ENCODE measurements around the gene GFRA1. TPM values are rescaled to one million over a fixed set of nuclear protein-coding genes. Genes with fewer than 3 reads are reported as not detected.

Gene GFRA1
- total and polyA plus RNA-seq, 5 donors: 2.7 to 8.3 (median 6.8) TPM

DNA sequence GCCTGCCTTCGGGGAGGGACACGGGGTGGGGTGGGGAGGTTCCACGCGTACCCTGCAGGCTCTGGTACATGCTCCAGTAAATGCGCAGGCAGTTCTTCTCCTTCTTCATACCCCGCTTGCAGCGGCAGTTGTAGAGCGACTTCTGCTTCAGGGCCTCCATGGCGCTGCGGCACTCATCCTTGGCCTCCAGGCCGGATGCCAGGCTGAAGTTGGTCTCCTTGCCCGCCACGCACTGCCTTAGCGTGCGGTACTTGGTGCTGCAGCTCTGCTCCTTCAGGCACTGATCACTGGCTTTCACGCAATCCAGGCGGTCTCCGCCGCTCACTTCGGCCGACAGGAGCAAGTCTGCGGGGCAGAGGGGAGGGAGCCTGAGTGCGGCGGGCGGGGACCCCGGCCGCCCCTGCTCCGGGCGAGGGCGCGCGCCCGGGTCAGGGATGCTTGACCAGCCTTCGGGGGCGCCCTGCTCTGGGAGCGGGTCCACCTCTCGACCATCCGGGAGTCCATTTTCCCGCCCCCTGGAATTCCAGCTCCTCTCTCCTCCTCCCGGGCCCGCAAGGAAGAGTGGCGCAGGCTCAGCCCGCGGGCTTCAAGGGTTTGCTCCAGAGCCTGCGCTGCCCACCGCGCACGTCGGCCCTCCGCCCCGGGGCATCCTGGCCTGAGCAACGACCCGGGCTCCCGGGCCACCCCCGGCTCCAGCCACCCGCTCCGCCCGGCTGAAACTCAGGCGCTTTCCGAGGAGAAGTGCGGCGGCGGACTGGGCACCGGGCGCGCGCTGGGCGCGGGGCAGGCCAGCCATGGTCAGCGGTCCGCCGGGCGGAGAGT is 2.0 kb downstream of the GFRA1 start:
- intact Hi-C loops (cut with DNase I): loop anchor here in 1 of 4 donors (10.0 kb wide), 1 partner anchor 326 kb away; no protein-coding TSS in a partner anchor
- Histone ChIP-seq H3K27ac (ENCODE audit: low read length) (no peak overlapping the region), H3K4me1 (ENCODE audit: control insufficient read depth, insufficient read depth, low read length) (no peaks in the 10 kb centered on the region), H3K27me3 (ENCODE audit: control insufficient read depth, insufficient read depth) (no peaks in the 10 kb centered on the region), H3K9me3 (ENCODE audit: control insufficient read depth, low read length) (no peaks in the 10 kb centered on the region), H3K4me3 (ENCODE audit: low read length) (peak overlapping the region; percentile 75)
- ATAC-seq (peak; percentile 44 to 46), DNase-seq (peak in 2 of 3 donors; percentile 72 to 81)
- whole genome bisulfite sequencing: 15% methylated on average over 73 of the region's 73 CpGs

DNA sequence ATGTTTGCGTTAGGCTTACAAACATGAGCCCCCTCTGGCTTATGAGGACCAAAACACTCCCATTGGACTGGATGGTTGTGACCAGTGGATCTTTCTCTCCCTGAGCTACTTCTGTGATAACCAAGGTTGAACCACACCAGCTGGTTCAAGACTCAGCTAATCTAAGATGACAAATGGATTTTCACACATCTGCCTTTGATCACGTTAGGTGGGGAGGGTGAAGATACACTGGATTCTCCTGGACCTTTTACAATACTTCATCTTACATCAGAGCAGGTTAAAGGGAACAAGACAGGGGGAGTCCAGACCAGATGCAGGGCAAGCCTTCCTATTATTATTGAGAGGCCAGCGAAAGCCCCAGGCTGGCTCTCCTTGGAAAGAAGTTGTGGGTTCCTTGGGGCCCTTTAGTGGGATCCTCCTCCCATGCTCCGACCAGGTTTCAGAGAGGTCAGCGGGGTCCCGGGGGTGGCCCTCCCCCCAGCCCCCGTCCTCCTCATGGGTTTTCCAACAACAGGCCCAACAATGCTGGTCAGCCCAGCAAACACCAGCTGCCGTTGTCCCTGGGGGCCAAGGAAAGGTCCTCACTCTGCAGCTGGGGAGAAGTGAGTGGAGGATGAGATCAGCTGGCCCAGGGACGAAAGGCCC is 2.8 kb downstream of the GFRA1 start:
- H3K4me1 ChIP-seq (ENCODE audit: control insufficient read depth, insufficient read depth, low read length): no peaks in the 10 kb centered on the region
- DNase-seq (peak in 1 of 3 donors; percentile 51), ATAC-seq (no peak)
- H3K27ac ChIP-seq (ENCODE audit: low read length): no peak overlapping the region
- no peaks in the 10 kb centered on the region for H3K9me3 ChIP-seq (ENCODE audit: control insufficient read depth, low read length)
- no peak overlapping the region for H3K4me3 ChIP-seq (ENCODE audit: low read length)
- 56% methylated on average over 9 of the region's 9 CpGs for WGBS
- no peaks in the 10 kb centered on the region for H3K27me3 ChIP-seq (ENCODE audit: control insufficient read depth, insufficient read depth)
- intact Hi-C loops (cut with DNase I): loop anchor here in 1 of 4 donors (10.0 kb wide), 1 partner anchor 325 kb away; no protein-coding TSS in a partner anchor

GRCh38 chr10:116269619-116270018 is 3.4 kb downstream of the GFRA1 start:
- no peak overlapping the region for H3K4me3 ChIP-seq (ENCODE audit: low read length)
- intact Hi-C loops (cut with DNase I): loop anchor here in 1 of 4 donors (10.0 kb wide), 1 partner anchor 325 kb away; no protein-coding TSS in a partner anchor
- DNase-seq: peak in 2 of 3 donors; percentile 57 to 72

GRCh38 chr10:116268976-116269375 is 4.0 kb downstream of the GFRA1 start:
- Histone ChIP-seq H3K27ac (ENCODE audit: low read length) (no peak overlapping the region), H3K4me1 (ENCODE audit: control insufficient read depth, insufficient read depth, low read length) (no peaks in the 10 kb centered on the region), H3K4me3 (ENCODE audit: low read length) (no peak overlapping the region), H3K27me3 (ENCODE audit: control insufficient read depth, insufficient read depth) (no peaks in the 10 kb centered on the region), H3K9me3 (ENCODE audit: control insufficient read depth, low read length) (no peaks in the 10 kb centered on the region)
- intact Hi-C loops (cut with DNase I): no loop called here
- 50% methylated on average over 3 of the region's 3 CpGs for WGBS
- DNase-seq (no peak), ATAC-seq (no peak)

More at GRCh38 chr10:116269619-116270018, 3.4 kb downstream of the GFRA1 start:
- H3K9me3 ChIP-seq (ENCODE audit: control insufficient read depth, low read length): no peaks in the 10 kb centered on the region
- WGBS: 59% methylated on average over 6 of the region's 6 CpGs
- no peak for ATAC-seq
- no peaks in the 10 kb centered on the region for H3K4me1 ChIP-seq (ENCODE audit: control insufficient read depth, insufficient read depth, low read length)
- no peak overlapping the region for H3K27ac ChIP-seq (ENCODE audit: low read length)
- H3K27me3 ChIP-seq (ENCODE audit: control insufficient read depth, insufficient read depth): no peaks in the 10 kb centered on the region

DNA sequence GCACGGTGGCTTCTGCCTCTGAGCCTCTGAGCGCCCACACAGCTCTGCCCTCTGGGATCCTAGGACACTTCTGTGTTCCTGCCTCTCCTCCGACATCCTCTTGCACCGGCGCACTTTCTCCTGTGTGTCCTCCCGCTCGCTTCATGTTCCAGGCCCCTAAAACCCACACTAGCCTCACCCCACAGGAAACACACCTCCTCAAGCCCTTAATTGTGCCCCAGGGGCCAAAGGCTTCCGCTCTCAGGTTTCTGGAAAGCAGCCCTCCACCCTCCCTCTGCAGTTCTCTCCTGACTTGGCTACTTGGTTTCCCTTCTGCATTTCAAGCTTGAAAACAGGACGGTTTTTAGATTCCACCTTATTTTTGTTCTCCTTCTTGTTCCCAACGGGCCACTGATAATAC is 7.3 kb downstream of the GFRA1 start:
- ATAC-seq: no peak
- H3K4me1 ChIP-seq (ENCODE audit: control insufficient read depth, insufficient read depth, low read length): no peaks in the 10 kb centered on the region
- intact Hi-C loops (cut with DNase I): no loop called here
- 75% methylated on average over 10 of the region's 10 CpGs for WGBS
- H3K27ac ChIP-seq (ENCODE audit: low read length): no peak overlapping the region
- no peaks in the 10 kb centered on the region for H3K27me3 ChIP-seq (ENCODE audit: control insufficient read depth, insufficient read depth)
- DNase-seq: no peak
- H3K4me3 ChIP-seq (ENCODE audit: low read length): no peak overlapping the region
- no peaks in the 10 kb centered on the region for H3K9me3 ChIP-seq (ENCODE audit: control insufficient read depth, low read length)

- no peaks in the 10 kb centered on the region for H3K27me3 ChIP-seq (ENCODE audit: control insufficient read depth, insufficient read depth)
- 84% methylated on average over 7 of the region's 7 CpGs for WGBS
These were observed 8.9 kb downstream of the GFRA1 start for GRCh38 chr10:116263870-116264655.

GRCh38 chr10:116262678-116263077 is 10.3 kb downstream of the GFRA1 start:
- no peak for ATAC-seq
- intact Hi-C loops (cut with DNase I): no loop called here
- DNase-seq: no peak
- H3K27ac ChIP-seq (ENCODE audit: low read length): no peak overlapping the region
- no peaks in the 10 kb centered on the region for H3K4me1 ChIP-seq (ENCODE audit: control insufficient read depth, insufficient read depth, low read length)
- no peaks in the 10 kb centered on the region for H3K27me3 ChIP-seq (ENCODE audit: control insufficient read depth, insufficient read depth)
- WGBS: 89% methylated on average over 3 of the region's 3 CpGs
- no peaks in the 10 kb centered on the region for H3K9me3 ChIP-seq (ENCODE audit: control insufficient read depth, low read length)
- H3K4me3 ChIP-seq (ENCODE audit: low read length): no peak overlapping the region

More at GRCh38 chr10:116263870-116264655, 8.9 kb downstream of the GFRA1 start:
- no peaks in the 10 kb centered on the region for H3K4me1 ChIP-seq (ENCODE audit: control insufficient read depth, insufficient read depth, low read length)
- no peak for ATAC-seq
- no peaks in the 10 kb centered on the region for H3K9me3 ChIP-seq (ENCODE audit: control insufficient read depth, low read length)
- no peak for DNase-seq
- intact Hi-C loops (cut with DNase I): no loop called here
- no peak overlapping the region for H3K4me3 ChIP-seq (ENCODE audit: low read length)
- no peak overlapping the region for H3K27ac ChIP-seq (ENCODE audit: low read length)

DNA sequence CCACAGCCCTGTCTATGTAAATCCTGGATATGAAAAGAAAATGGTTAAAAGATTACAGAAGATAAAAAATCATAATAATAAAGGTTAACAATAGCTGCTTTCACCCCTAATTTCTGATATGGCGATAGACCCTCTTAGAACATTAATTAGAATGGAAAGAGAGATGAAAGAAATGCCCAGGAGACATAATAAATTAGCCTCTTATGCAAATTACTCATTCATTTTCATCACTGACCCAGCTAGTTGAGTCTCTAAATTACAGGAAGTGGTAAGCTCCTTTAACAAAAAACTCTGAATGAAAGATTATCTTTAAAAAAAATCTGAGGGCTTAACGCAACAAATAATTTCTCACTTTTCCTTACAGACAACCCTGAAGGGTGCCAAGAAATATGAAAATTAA is 12.4 kb downstream of the GFRA1 start:
- Histone ChIP-seq H3K4me1 (ENCODE audit: control insufficient read depth, insufficient read depth, low read length) (peaks cover under 1% of the 10 kb centered on the region), H3K27me3 (ENCODE audit: control insufficient read depth, insufficient read depth) (no peaks in the 10 kb centered on the region), H3K27ac (ENCODE audit: low read length) (no peak overlapping the region), H3K9me3 (ENCODE audit: control insufficient read depth, low read length) (no peaks in the 10 kb centered on the region), H3K4me3 (ENCODE audit: low read length) (no peak overlapping the region)
- WGBS: 51% methylated on average over 2 of the region's 2 CpGs
- ATAC-seq: no peak
- intact Hi-C loops (cut with DNase I): no loop called here
- no peak for DNase-seq

DNA sequence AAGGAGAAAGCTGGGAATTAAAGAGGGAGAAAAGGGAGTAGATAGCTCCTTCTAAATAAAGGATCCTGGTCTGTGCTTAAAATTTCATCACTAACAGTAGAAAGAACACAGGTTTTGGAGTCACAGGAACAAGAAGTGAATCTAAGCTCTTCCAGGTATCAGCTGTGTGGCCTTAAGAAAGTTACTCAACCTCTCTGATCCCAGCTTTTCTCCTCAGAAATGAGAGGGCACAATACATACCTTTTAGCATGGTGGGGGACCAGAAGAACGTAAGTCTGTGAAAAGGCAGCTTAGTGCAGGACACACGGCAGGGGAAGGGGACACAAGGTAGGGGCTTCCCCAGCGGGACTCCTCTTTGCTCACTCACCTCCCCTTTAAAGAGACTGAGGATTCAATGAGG is 13.4 kb downstream of the GFRA1 start:
- DNase-seq (no peak), ATAC-seq (no peak)
- H3K9me3 ChIP-seq (ENCODE audit: control insufficient read depth, low read length): no peaks in the 10 kb centered on the region
- intact Hi-C loops (cut with DNase I): no loop called here
- H3K4me1 ChIP-seq (ENCODE audit: control insufficient read depth, insufficient read depth, low read length): peaks cover 2% of the 10 kb centered on the region
- H3K27me3 ChIP-seq (ENCODE audit: control insufficient read depth, insufficient read depth): no peaks in the 10 kb centered on the region
- no peak overlapping the region for H3K4me3 ChIP-seq (ENCODE audit: low read length)
- WGBS: 93% methylated on average over 3 of the region's 3 CpGs
- H3K27ac ChIP-seq (ENCODE audit: low read length): no peak overlapping the region

DNA sequence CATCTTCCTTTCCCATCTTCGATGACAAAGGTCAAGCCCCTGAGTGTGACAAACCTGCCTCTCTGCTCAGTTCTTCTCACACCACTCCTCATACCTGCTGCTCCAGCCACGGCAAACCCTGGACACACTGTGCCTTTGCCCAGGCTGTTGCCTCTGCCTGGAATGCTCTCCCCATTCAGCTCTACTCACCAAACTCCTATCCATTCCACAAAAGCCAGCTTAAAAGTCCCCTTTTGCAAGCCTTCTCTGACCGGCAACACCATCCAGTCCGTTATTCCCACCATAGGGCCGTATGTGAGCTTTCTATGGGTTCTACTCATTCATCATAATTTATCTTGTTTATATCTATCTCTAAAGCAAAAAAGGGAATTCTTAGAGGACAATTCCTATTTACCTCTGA is 15.2 kb downstream of the GFRA1 start:
- H3K9me3 ChIP-seq (ENCODE audit: control insufficient read depth, low read length): no peaks in the 10 kb centered on the region
- intact Hi-C loops (cut with DNase I): no loop called here
- H3K27me3 ChIP-seq (ENCODE audit: control insufficient read depth, insufficient read depth): no peaks in the 10 kb centered on the region
- no peak for DNase-seq
- peaks cover 2% of the 10 kb centered on the region for H3K4me1 ChIP-seq (ENCODE audit: control insufficient read depth, insufficient read depth, low read length)
- no peak overlapping the region for H3K27ac ChIP-seq (ENCODE audit: low read length)
- ATAC-seq: no peak
- H3K4me3 ChIP-seq (ENCODE audit: low read length): no peak overlapping the region
- WGBS: 96% methylated on average over 5 of the region's 5 CpGs
